Measurements from ENCODE around the gene SNX1. TPM values are rescaled to one million over a fixed set of nuclear protein-coding genes. Genes with fewer than 3 reads are reported as not detected.

Gene SNX1
- total and polyA plus RNA-seq, 2 of the 13 experiments (the other 11 are each of a cell fraction or from before 2014, with no cell fraction given): 29.3 to 60.1 TPM

DNA sequence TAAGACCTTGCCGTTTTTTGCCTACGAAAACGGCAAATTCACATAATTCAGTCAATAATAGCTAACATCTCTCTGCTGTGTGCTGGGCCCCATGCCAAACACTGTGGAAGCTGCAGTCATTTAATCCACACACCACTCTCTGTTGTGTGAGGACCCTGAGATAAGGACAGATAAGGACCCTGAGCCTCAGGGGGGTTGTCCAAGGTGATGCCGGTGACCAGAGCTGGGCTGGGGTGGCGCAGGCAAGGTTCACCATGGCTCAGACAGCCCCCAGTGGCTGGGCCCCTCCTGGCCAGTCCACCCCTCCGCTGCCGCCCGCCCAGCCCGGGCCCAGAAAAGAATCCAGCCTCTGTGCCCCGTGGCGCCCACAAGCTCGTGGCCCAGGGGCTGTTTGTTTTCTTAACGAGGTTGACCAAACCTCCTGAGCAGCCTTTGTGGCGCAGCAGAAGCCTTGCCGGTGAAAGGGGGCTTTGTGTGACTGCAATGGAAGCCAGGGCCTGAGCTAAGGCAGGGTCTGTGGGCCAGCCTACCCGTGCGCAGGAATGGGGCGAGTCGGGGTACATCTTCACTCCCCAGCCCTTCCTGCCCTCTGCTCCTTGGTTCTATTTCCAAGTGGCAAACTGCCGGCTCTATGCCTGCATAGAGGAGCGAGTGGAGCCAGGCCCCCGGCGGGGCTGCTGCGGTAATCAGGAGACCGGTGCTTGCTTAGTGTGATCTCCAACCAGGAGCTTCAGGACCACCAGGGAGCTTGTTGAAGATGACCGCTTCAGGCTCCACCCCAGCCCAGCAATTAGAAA lies 51.3 kb downstream of the SNX1 start (continued):
- TF ChIP-seq ZBED4 (CRISPR knock-in tag; IDR thresholded peaks at IDR 0.05; ENCODE audit: borderline replicate concordance) (no peak), CCAR2 (optimal IDR thresholded peaks at IDR 0.05; ENCODE audit: low read depth, low read length) (no peak), KLF16 (CRISPR knock-in tag; IDR thresholded peaks at IDR 0.05) (no peak), HNRNPL (IDR thresholded peaks at IDR 0.05; ENCODE audit: low read depth, low read length) (peak; percentile 96), ETV6 (CRISPR knock-in tag; conservative IDR thresholded peaks at IDR 0.05) (no peak), MAFK (conservative IDR thresholded peaks at IDR 0.05 in 1 of 2, IDR thresholded peaks at IDR 0.05 in 1 of 2; ENCODE audit: low read length in 2 of 2) (no peak), NR3C1 (CRISPR knock-in tag; IDR thresholded peaks at IDR 0.05) (no peak), SMARCE1 (IDR thresholded peaks at IDR 0.05; ENCODE audit: borderline replicate concordance) (no peak), POLR2A (IDR thresholded peaks at IDR 0.05; ENCODE audit: insufficient read depth in 1 of 2, low read depth in 2 of 2, low read length in 2 of 2) (no peak), SATB2 (CRISPR knock-in tag; IDR thresholded peaks at IDR 0.05) (no peak), ZNF567 (CRISPR knock-in tag; IDR thresholded peaks at IDR 0.05; ENCODE audit: borderline replicate concordance) (no peak), YEATS4 (CRISPR knock-in tag; IDR thresholded peaks at IDR 0.05; ENCODE audit: borderline replicate concordance) (no peak), PHF20 (CRISPR knock-in tag; IDR thresholded peaks at IDR 0.05) (no peak), POLR2G (IDR thresholded peaks at IDR 0.05; ENCODE audit: low read depth, low read length) (peak; percentile 66), HNRNPUL1 (IDR thresholded peaks at IDR 0.05; ENCODE audit: low read depth, low read length) (no peak), ZNF788 (CRISPR knock-in tag; IDR thresholded peaks at IDR 0.05; ENCODE audit: borderline replicate concordance) (peak; percentile 76; the same call in 1 of the 2 replicates), GMEB2 (CRISPR knock-in tag; IDR thresholded peaks at IDR 0.05; ENCODE audit: low read depth) (no peak), IKZF5 (CRISPR knock-in tag; IDR thresholded peaks at IDR 0.05) (no peak; the same call in 1 of the 2 replicates), MAF1 (CRISPR knock-in tag; IDR thresholded peaks at IDR 0.05; ENCODE audit: borderline replicate concordance) (no peak), RAD21 (CRISPR knock-in tag; IDR thresholded peaks at IDR 0.05) (no peak), ZSCAN31 (CRISPR knock-in tag; IDR thresholded peaks at IDR 0.05; ENCODE audit: low read depth) (no peak), TAF15 (IDR thresholded peaks at IDR 0.05; ENCODE audit: low read depth, low read length, poor library complexity, severe bottlenecking) (no peak), KLF6 (CRISPR knock-in tag; IDR thresholded peaks at IDR 0.05) (no peak)

Data from HepG2 (cell line).